OCI-LY1 (cell line): ENCODE data around the gene ACHE.

Experiments
- H2AFZ ChIP-seq: fragments of 200-600 bp; sonication (generic), shearing (Covaris generic); 2 replicates; pipeline ENCODE4 v1.6.0; 2014; ENCODE audit warnings: antibody characterized with exemption, mild to moderate bottlenecking, low read length
- H3F3A ChIP-seq: fragments of 200-600 bp; sonication (generic), shearing (Covaris generic); 2 replicates; pipeline ENCODE4 v1.6.0; 2014; ENCODE audit warnings: mild to moderate bottlenecking, antibody characterized with exemption, low read length, moderate library complexity; ENCODE audit not compliant: insufficient read depth
- H3K27ac ChIP-seq: fragments of 200-600 bp; sonication (generic); 2 replicates; pipeline ENCODE4 v1.5.1; 2014; ENCODE audit warnings: low read length, mixed run types, mild to moderate bottlenecking, low read depth; ENCODE audit not compliant: poor library complexity, severe bottlenecking
- H3K27me3 ChIP-seq: fragments of 200-600 bp; sonication (generic); 2 replicates; pipeline ENCODE4 v1.6.0; 2014; ENCODE audit warnings: antibody characterized with exemption, mild to moderate bottlenecking, low read length, moderate library complexity; ENCODE audit not compliant: insufficient read depth
- H3K36me3 ChIP-seq: fragments of 200-600 bp; sonication (generic); 2 replicates; pipeline ENCODE4 v1.6.1; 2014; ENCODE audit warnings: mild to moderate bottlenecking, antibody characterized with exemption, low read length, moderate library complexity, mixed read lengths; ENCODE audit not compliant: insufficient read depth
- H3K4me1 ChIP-seq: fragments of 200-600 bp; sonication (generic); 2 replicates; pipeline ENCODE4 v1.5.1; 2014; ENCODE audit warnings: mild to moderate bottlenecking, low read length, moderate library complexity; ENCODE audit not compliant: insufficient read depth, severe bottlenecking
- H3K4me2 ChIP-seq: fragments of 200-600 bp; sonication (generic), shearing (Covaris generic); 2 replicates; pipeline ENCODE4 v1.6.1; 2014; ENCODE audit warnings: low read length
- H3K4me3 ChIP-seq: fragments of 200-600 bp; sonication (generic); 2 replicates; pipeline ENCODE4 v1.5.1; 2014; ENCODE audit warnings: low read length, low read depth, mild to moderate bottlenecking, mixed read lengths; ENCODE audit not compliant: poor library complexity, severe bottlenecking
- H3K79me2 ChIP-seq: fragments of 200-600 bp; shearing (Covaris generic); 2 replicates; pipeline ENCODE4 v1.6.1; 2016; ENCODE audit warnings: mixed run types, low read length, mixed read lengths; ENCODE audit not compliant: insufficient read depth
- H3K9ac ChIP-seq: fragments of 200-600 bp; sonication (generic), shearing (Covaris generic); 2 replicates; pipeline ENCODE4 v1.6.1; 2014; ENCODE audit warnings: mild to moderate bottlenecking, low read length, mixed read lengths
- H3K9me2 ChIP-seq: fragments of 200-600 bp; sonication (generic), shearing (Covaris generic); 2 replicates; pipeline ENCODE4 v1.6.1; 2014; ENCODE audit warnings: low read depth, mild to moderate bottlenecking, low read length, mixed read lengths
- H3K9me3 ChIP-seq: fragments of 200-600 bp; shearing (Covaris generic); 2 replicates; pipeline ENCODE4 v1.6.1; 2014; ENCODE audit warnings: low read length, mixed read lengths
- H4K20me1 ChIP-seq: fragments of 200-600 bp; sonication (generic), shearing (Covaris generic); 2 replicates; pipeline ENCODE4 v1.6.0; 2016; ENCODE audit warnings: mild to moderate bottlenecking, low read length; ENCODE audit not compliant: insufficient read depth
- EZH2 ChIP-seq: fragments of 200-600 bp; sonication (generic), shearing (Covaris generic); IDR thresholded peaks from 2 replicates; pipeline ENCODE4 v1.8.0; 2017; ENCODE audit warnings: borderline replicate concordance, mixed run types, mild to moderate bottlenecking, antibody characterized with exemption, low read length, moderate library complexity, mixed read lengths
- TF ChIP-seq, protein P1 (sequence below): fragments of 200-600 bp; sonication (generic), shearing (Covaris generic); IDR thresholded peaks from 2 replicates; pipeline ENCODE4 v1.5.1; 2017; ENCODE audit warnings: mild to moderate bottlenecking, antibody characterized with exemption, low read length, moderate library complexity, mixed read lengths

Gene ACHE

DNA sequence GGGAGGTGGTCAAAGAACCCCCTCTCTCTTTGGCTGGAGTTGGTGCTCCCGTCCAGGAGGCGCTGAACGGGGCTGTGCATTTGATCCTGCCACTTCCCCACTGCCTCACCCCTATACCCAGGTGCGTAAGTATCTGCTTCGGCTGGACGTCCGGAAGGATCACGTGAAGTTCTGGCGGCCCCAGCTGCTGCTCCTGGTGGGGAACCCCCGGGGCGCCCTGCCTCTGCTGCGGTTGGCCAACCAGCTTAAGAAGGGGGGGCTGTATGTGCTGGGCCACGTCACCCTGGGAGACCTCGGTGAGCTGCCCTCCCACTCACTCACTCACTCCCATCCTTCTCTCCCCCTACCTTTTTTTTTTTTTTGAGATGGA lies 34.1 kb downstream of the ACHE start:
- Histone ChIP-seq H3K4me3 (no peak overlapping the region), H3K36me3 (peaks cover 27% of the 10 kb centered on the region), H4K20me1 (no peaks in the 10 kb centered on the region), H3K9me2 (no peaks in the 10 kb centered on the region), H3K27me3 (no peaks in the 10 kb centered on the region), H3K4me1 (peaks cover 20% of the 10 kb centered on the region), H3F3A (no peaks in the 10 kb centered on the region), H3K4me2 (no peak overlapping the region), H3K9ac (no peak overlapping the region), H3K79me2 (no peaks in the 10 kb centered on the region), H3K27ac (no peak overlapping the region), H2AFZ (no peak overlapping the region), H3K9me3 (no peaks in the 10 kb centered on the region)
- no peak for TF ChIP-seq EZH2
- TF ChIP-seq, protein P1, sequence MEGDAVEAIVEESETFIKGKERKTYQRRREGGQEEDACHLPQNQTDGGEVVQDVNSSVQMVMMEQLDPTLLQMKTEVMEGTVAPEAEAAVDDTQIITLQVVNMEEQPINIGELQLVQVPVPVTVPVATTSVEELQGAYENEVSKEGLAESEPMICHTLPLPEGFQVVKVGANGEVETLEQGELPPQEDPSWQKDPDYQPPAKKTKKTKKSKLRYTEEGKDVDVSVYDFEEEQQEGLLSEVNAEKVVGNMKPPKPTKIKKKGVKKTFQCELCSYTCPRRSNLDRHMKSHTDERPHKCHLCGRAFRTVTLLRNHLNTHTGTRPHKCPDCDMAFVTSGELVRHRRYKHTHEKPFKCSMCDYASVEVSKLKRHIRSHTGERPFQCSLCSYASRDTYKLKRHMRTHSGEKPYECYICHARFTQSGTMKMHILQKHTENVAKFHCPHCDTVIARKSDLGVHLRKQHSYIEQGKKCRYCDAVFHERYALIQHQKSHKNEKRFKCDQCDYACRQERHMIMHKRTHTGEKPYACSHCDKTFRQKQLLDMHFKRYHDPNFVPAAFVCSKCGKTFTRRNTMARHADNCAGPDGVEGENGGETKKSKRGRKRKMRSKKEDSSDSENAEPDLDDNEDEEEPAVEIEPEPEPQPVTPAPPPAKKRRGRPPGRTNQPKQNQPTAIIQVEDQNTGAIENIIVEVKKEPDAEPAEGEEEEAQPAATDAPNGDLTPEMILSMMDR, result no peak

DNA sequence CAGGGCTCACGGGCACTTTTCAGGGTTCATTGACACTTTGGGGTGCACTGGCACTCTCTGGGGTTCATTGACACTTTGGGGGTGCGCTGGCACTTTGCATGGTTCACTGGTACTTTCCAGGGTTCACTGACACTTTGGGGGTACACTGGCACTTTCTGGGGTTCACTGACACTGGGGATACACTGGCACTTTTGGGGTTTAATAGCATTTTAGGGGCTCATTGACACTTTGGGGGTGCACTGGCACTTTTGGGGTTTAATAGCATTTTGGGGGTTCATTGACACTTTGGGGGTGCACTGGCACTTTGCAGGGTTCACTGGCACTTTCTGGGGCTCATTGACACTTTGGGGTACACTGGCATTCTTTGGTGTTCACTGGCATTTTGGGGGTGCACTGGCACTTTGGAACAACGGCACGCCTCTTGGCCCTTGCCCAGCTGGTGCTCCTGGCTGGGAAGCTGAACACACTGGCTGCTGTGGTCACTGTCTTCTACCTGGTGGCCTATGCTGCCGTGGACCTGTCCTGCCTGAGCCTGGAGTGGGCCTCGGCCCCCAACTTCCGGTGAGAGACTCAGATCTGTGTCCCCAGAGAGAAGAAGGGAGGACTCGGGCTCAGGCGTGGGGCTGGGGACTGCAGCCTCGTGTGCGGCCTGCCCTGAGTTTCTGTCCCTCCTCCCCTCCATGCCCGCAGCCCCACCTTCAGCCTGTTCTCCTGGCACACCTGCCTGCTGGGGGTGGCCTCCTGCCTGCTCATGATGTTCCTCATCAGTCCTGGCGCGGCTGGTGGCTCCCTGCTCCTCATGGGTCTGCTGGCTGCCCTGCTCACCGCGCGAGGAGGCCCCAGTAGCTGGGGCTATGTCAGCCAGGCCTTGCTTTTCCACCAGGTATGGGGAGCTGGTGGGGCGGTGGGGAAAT lies 34.7 kb downstream of the ACHE start:
- Histone ChIP-seq H3K9ac (no peak overlapping the region), H3F3A (no peaks in the 10 kb centered on the region), H3K4me3 (no peak overlapping the region), H4K20me1 (no peaks in the 10 kb centered on the region), H3K4me1 (peaks cover 15% of the 10 kb centered on the region), H3K79me2 (no peaks in the 10 kb centered on the region), H3K27me3 (no peaks in the 10 kb centered on the region), H3K36me3 (peaks cover 26% of the 10 kb centered on the region), H3K9me3 (no peaks in the 10 kb centered on the region), H3K27ac (no peak overlapping the region), H3K4me2 (no peak overlapping the region), H3K9me2 (no peaks in the 10 kb centered on the region), H2AFZ (no peak overlapping the region)
- TF ChIP-seq EZH2, result no peak
- TF ChIP-seq, protein P1, result no peak

DNA sequence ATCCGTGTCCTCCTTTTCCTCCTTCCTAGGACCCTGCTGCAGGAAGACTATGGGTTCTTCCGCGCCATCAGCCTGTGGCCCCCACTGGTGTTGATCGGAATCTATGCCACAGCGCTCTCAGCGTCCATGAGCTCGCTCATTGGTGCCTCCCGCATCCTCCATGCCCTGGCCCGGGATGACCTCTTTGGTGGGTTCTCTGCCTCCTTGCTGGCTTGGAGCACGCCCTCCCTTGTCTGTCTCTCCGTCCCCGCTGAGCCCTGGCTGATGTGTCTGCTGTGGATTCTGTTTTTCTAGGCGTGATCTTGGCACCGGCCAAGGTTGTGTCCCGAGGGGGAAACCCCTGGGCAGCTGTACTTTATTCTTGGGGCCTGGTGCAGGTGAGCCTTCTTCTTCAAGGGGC lies 35.8 kb downstream of the ACHE start:
- Histone ChIP-seq H4K20me1 (no peaks in the 10 kb centered on the region), H3K9me3 (no peaks in the 10 kb centered on the region), H3K36me3 (peaks cover 16% of the 10 kb centered on the region), H3K9me2 (no peaks in the 10 kb centered on the region), H3K4me3 (no peak overlapping the region), H3K27me3 (no peaks in the 10 kb centered on the region), H3F3A (no peaks in the 10 kb centered on the region), H3K79me2 (no peaks in the 10 kb centered on the region), H2AFZ (no peak overlapping the region), H3K27ac (no peak overlapping the region), H3K9ac (no peak overlapping the region), H3K4me2 (no peak overlapping the region), H3K4me1 (peaks cover 11% of the 10 kb centered on the region)
- TF ChIP-seq, protein P1, result no peak
- TF ChIP-seq EZH2, result no peak
